HEK293 (cell line): ENCODE measurements around the gene TTC34.

Experiments used
- TCF7L2 ChIP-seq: IDR thresholded peaks from 2 replicates; pipeline ENCODE4 v1.6.1; 2011; ENCODE audit warnings: low read depth, mild to moderate bottlenecking, inconsistent platforms, low read length, moderate library complexity, borderline replicate concordance
- ZNF24 ChIP-seq: fragments of 450-650 bp; formaldehyde crosslinking; IDR thresholded peaks from 2 replicates; pipeline ENCODE4 v1.5.1; 2016; ENCODE audit warnings: missing biosample characterization, missing genetic modification characterization
- ZNF433 ChIP-seq: fragments of 450-650 bp; formaldehyde crosslinking; IDR thresholded peaks from 2 replicates; pipeline ENCODE4 v1.5.1; 2016; ENCODE audit warnings: missing biosample characterization, missing genetic modification characterization, low read depth
- TF ChIP-seq, protein P1 (sequence below): fragments of 450-650 bp; formaldehyde crosslinking; IDR thresholded peaks from 2 replicates; pipeline ENCODE4 v1.5.1; 2016; ENCODE audit warnings: missing biosample characterization, missing genetic modification characterization
- TF ChIP-seq, protein P2 (sequence below): fragments of 450-650 bp; formaldehyde crosslinking; IDR thresholded peaks from 2 replicates; pipeline ENCODE4 v1.5.1; 2016; ENCODE audit warnings: missing biosample characterization, missing genetic modification characterization
- TF ChIP-seq, protein P3 (sequence below): fragments of 450-650 bp; formaldehyde crosslinking; IDR thresholded peaks from 2 replicates; pipeline ENCODE4 v1.5.1; 2017; ENCODE audit warnings: missing biosample characterization, mild to moderate bottlenecking, missing genetic modification characterization, moderate library complexity
- TF ChIP-seq, protein P4 (sequence below): fragments of 450-650 bp; formaldehyde crosslinking; IDR thresholded peaks from 2 replicates; pipeline ENCODE4 v1.5.1; 2016; ENCODE audit warnings: missing biosample characterization, missing genetic modification characterization

DNA sequence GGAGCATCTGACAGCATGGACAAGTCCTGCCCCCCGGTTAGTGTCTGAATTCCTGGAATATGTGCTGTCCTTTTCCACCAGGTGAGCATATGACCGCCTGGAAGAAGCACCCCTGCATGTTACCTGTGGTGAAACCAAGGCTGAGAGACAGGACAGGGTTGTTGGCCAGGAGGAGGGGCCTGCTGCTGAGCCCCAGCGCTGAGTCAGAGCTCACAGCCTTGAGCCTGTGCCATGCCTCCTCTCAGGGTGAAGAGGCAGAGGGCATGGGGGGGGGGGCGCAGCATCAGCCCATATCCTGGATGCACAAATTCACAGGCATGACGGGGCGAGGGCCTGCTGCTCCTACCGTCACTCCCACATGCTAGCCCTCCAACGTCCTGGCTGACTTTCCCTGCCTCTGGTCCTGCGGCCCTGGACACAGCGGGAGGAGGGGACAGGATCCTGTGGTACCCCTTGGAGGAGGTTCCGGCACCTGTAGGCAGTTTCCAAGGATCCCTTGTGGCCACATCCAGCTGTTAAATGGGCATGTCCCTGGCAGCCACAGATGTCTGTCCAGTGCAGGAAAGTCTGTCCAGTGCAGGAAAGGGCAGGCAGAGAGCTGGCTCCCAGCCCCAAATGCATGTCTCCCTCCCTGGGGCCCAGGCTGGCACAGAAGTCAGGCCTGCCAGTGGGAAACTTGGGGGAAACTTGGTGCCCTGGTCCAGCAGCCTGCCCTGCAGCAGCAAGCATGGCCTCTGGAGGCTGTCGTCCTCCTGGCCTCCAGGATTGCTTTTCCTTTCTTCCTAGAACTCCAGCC is 23.9 kb downstream of the TTC34 start:
- TF ChIP-seq, protein P1, sequence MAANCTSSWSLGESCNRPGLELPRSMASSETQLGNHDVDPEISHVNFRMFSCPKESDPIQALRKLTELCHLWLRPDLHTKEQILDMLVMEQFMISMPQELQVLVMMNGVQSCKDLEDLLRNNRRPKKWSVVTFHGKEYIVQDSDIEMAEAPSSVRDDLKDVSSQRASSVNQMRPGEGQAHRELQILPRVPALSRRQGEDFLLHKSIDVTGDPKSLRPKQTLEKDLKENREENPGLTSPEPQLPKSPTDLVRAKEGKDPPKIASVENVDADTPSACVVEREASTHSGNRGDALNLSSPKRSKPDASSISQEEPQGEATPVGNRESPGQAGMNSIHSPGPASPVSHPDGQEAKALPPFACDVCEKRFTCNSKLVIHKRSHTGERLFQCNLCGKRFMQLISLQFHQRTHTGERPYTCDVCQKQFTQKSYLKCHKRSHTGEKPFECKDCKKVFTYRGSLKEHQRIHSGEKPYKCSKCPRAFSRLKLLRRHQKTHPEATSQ = no peak
- TF ChIP-seq, protein P2, sequence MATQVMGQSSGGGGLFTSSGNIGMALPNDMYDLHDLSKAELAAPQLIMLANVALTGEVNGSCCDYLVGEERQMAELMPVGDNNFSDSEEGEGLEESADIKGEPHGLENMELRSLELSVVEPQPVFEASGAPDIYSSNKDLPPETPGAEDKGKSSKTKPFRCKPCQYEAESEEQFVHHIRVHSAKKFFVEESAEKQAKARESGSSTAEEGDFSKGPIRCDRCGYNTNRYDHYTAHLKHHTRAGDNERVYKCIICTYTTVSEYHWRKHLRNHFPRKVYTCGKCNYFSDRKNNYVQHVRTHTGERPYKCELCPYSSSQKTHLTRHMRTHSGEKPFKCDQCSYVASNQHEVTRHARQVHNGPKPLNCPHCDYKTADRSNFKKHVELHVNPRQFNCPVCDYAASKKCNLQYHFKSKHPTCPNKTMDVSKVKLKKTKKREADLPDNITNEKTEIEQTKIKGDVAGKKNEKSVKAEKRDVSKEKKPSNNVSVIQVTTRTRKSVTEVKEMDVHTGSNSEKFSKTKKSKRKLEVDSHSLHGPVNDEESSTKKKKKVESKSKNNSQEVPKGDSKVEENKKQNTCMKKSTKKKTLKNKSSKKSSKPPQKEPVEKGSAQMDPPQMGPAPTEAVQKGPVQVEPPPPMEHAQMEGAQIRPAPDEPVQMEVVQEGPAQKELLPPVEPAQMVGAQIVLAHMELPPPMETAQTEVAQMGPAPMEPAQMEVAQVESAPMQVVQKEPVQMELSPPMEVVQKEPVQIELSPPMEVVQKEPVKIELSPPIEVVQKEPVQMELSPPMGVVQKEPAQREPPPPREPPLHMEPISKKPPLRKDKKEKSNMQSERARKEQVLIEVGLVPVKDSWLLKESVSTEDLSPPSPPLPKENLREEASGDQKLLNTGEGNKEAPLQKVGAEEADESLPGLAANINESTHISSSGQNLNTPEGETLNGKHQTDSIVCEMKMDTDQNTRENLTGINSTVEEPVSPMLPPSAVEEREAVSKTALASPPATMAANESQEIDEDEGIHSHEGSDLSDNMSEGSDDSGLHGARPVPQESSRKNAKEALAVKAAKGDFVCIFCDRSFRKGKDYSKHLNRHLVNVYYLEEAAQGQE = no peak
- TF ChIP-seq, protein P3, sequence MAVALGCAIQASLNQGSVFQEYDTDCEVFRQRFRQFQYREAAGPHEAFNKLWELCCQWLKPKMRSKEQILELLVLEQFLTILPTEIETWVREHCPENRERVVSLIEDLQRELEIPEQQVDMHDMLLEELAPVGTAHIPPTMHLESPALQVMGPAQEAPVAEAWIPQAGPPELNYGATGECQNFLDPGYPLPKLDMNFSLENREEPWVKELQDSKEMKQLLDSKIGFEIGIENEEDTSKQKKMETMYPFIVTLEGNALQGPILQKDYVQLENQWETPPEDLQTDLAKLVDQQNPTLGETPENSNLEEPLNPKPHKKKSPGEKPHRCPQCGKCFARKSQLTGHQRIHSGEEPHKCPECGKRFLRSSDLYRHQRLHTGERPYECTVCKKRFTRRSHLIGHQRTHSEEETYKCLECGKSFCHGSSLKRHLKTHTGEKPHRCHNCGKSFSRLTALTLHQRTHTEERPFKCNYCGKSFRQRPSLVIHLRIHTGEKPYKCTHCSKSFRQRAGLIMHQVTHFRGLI = no peak
- no peak for TF ChIP-seq ZNF24 (tag by site-specific recombination)
- TF ChIP-seq, protein P4, sequence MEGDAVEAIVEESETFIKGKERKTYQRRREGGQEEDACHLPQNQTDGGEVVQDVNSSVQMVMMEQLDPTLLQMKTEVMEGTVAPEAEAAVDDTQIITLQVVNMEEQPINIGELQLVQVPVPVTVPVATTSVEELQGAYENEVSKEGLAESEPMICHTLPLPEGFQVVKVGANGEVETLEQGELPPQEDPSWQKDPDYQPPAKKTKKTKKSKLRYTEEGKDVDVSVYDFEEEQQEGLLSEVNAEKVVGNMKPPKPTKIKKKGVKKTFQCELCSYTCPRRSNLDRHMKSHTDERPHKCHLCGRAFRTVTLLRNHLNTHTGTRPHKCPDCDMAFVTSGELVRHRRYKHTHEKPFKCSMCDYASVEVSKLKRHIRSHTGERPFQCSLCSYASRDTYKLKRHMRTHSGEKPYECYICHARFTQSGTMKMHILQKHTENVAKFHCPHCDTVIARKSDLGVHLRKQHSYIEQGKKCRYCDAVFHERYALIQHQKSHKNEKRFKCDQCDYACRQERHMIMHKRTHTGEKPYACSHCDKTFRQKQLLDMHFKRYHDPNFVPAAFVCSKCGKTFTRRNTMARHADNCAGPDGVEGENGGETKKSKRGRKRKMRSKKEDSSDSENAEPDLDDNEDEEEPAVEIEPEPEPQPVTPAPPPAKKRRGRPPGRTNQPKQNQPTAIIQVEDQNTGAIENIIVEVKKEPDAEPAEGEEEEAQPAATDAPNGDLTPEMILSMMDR (tag by site-specific recombination) = no peak
- no peak for TF ChIP-seq TCF7L2
- TF ChIP-seq ZNF433 (tag by site-specific recombination) = no peak
